ENCODE results near the gene CCDC57. TPM values are rescaled to one million over a fixed set of nuclear protein-coding genes. Genes with fewer than 3 reads are reported as not detected.

CCDC57 gene
- total RNA-seq, 2 experiments from 2014 or later = 129 to 135 TPM

GRCh38 chr17:82112181-82112913 is 100.3 kb downstream of the CCDC57 start:
- H3K36me3 Mint-ChIP-seq (ENCODE audit: low read depth) = peaks cover 16% of the 10 kb centered on the region
- Histone ChIP-seq H3K4me3 (ENCODE audit: low read length) (no peak overlapping the region), H3K36me3 (ENCODE audit: insufficient read depth, low read length) (peaks cover 4% of the 10 kb centered on the region), H3K4me1 (ENCODE audit: insufficient read depth, low read length) (peaks cover 10% of the 10 kb centered on the region), H3K27ac (ENCODE audit: low read depth in 1 of 2, low read length in 2 of 2) (no peak overlapping the region), H3K27me3 (ENCODE audit: control insufficient read depth in 1 of 2, insufficient read depth in 2 of 2, low read length in 2 of 2) (no peaks in the 10 kb centered on the region), H3K9me3 (ENCODE audit: control insufficient read depth in 1 of 2, insufficient read depth in 1 of 2, low read length in 2 of 2) (no peaks in the 10 kb centered on the region)
- peaks cover 7% of the 10 kb centered on the region for H3K4me1 Mint-ChIP-seq (ENCODE audit: low read depth)
- TF ChIP-seq CTCF (IDR thresholded peaks at IDR 0.05) = no peak
- ChIA-PET CTCF (no interaction called here), POLR2A (interaction anchor here (0.9 to 1.5 kb wide), 2 partner anchors 10 to 15 kb away, joined by 3 to 4 read pairs; no protein-coding TSS in a partner anchor)
- peak overlapping the region; percentile 20 for H3K27ac Mint-ChIP-seq
- ATAC-seq (ENCODE audit: poor library complexity) (no peak), DNase-seq (no peak)
- no peak overlapping the region for H3K4me3 Mint-ChIP-seq
- H3K27me3 Mint-ChIP-seq = no peaks in the 10 kb centered on the region
- intact Hi-C loops (cut with DNase I, micrococcal nuclease) = no loop called here
- H3K9me3 Mint-ChIP-seq = no peaks in the 10 kb centered on the region

GRCh38 chr17:82110298-82110697 is 102.3 kb downstream of the CCDC57 start:
- no peaks in the 10 kb centered on the region for H3K9me3 Mint-ChIP-seq
- POLR2A ChIA-PET = no interaction called here

GRCh38 chr17:82108961-82109475 is 103.6 kb downstream of the CCDC57 start:
- Histone ChIP-seq H3K27ac (ENCODE audit: low read depth in 1 of 2, low read length in 2 of 2) (no peak overlapping the region), H3K36me3 (ENCODE audit: insufficient read depth, low read length) (peaks cover 4% of the 10 kb centered on the region), H3K4me3 (ENCODE audit: low read length) (no peak overlapping the region), H3K9me3 (ENCODE audit: control insufficient read depth in 1 of 2, insufficient read depth in 1 of 2, low read length in 2 of 2) (no peaks in the 10 kb centered on the region), H3K27me3 (ENCODE audit: control insufficient read depth in 1 of 2, insufficient read depth in 2 of 2, low read length in 2 of 2) (no peaks in the 10 kb centered on the region), H3K4me1 (ENCODE audit: insufficient read depth, low read length) (peaks cover 42% of the 10 kb centered on the region)
- TF ChIP-seq CTCF (IDR thresholded peaks at IDR 0.05) = no peak
- Mint-ChIP-seq H3K4me1 (ENCODE audit: low read depth) (peaks cover 22% of the 10 kb centered on the region), H3K4me3 (peak overlapping the region; percentile 54), H3K9me3 (no peaks in the 10 kb centered on the region), H3K27me3 (no peaks in the 10 kb centered on the region), H3K27ac (peak overlapping the region; percentile 77), H3K36me3 (ENCODE audit: low read depth) (peaks cover 19% of the 10 kb centered on the region)
- CTCF ChIA-PET = interaction anchor here (1.5 kb wide), 1 partner anchor 78 kb away, joined by 3 read pairs; no protein-coding TSS in a partner anchor
- DNase-seq (no peak), ATAC-seq (ENCODE audit: poor library complexity) (no peak)
- POLR2A ChIA-PET = interaction anchor here (1.0 to 1.6 kb wide), 2 partner anchors 11 to 18 kb away, joined by 3 to 7 read pairs; partner anchors contain the start of gene FASN
- intact Hi-C loops (cut with DNase I, micrococcal nuclease) = loop anchor here in 1 of 2 experiments (5.0 kb wide), 1 partner anchor 43 kb away; no protein-coding TSS in a partner anchor

More at GRCh38 chr17:82110298-82110697, 102.3 kb downstream of the CCDC57 start:
- Histone ChIP-seq H3K4me1 (ENCODE audit: insufficient read depth, low read length) (peaks cover 30% of the 10 kb centered on the region), H3K9me3 (ENCODE audit: control insufficient read depth in 1 of 2, insufficient read depth in 1 of 2, low read length in 2 of 2) (no peaks in the 10 kb centered on the region), H3K27ac (ENCODE audit: low read depth in 1 of 2, low read length in 2 of 2) (no peak overlapping the region), H3K36me3 (ENCODE audit: insufficient read depth, low read length) (peaks cover 4% of the 10 kb centered on the region), H3K4me3 (ENCODE audit: low read length) (no peak overlapping the region), H3K27me3 (ENCODE audit: control insufficient read depth in 1 of 2, insufficient read depth in 2 of 2, low read length in 2 of 2) (no peaks in the 10 kb centered on the region)
- Mint-ChIP-seq H3K4me1 (ENCODE audit: low read depth) (peaks cover 19% of the 10 kb centered on the region), H3K27me3 (no peaks in the 10 kb centered on the region), H3K4me3 (no peak overlapping the region), H3K27ac (peak overlapping the region; percentile 42), H3K36me3 (ENCODE audit: low read depth) (peaks cover 20% of the 10 kb centered on the region)
- DNase-seq (peak in 1 of 14 experiments; percentile 30), ATAC-seq (ENCODE audit: poor library complexity) (no peak)
- intact Hi-C loops (cut with DNase I, micrococcal nuclease) = no loop called here
- TF ChIP-seq CTCF (IDR thresholded peaks at IDR 0.05) = no peak
- CTCF ChIA-PET = interaction anchor here (1.5 kb wide), 1 partner anchor 80 kb away, joined by 3 read pairs; no protein-coding TSS in a partner anchor

Measured in CD4-positive, alpha-beta T cell (primary cell).